Measurements from ENCODE around the gene FAIM2. TPM values are rescaled to one million over a fixed set of nuclear protein-coding genes. Genes with fewer than 3 reads are reported as not detected.

Gene FAIM2
- total and polyA plus RNA-seq, 2 donors (not counting 3 experiments of a cell fraction or from before 2014, with no cell fraction given) = 0.01 TPM; not detected in 1

DNA sequence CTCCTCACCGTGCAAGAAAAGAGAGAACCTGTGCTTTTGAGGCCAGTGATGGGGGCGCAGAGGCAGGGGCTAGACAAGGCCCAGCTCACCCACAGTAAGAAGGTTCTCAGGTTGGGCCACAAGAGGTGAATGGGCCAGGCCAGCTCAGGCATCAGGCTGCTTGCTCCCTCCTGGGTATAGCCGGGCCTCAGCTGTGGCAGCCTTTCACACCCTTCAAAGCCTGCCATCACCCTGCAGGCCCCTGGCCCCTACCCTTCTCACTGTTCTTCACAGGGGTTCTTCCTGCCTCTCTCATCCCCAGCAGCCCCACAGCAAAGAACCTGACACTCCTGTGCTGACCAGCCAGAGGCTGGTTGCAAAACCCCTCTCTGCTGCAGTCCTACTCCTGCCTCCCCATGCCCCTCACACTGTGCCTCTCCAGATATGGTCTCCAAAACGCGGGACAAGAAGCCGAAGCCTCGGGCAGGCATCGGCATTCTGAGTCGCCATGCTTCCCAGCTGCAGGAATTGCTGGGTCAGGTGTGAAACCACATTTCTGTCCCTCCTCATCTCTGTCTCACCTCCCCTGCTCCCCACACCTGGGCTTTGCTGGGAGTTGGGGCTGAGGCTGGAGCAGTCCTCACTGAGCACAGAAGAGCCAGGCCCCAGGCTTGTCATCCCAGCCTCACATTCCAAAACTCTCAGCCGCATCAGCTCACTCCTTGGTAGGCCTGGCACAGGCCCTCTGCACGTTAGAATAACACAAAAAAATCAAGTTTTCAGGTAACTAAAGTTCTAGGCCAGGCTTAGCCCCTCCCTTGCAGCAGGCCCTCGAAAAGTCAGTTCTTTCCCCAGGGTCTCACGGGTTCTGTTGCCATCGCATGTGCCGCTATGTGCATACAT, 6.9 kb upstream of the FAIM2 start:
- Histone ChIP-seq H3K9ac (replicated peaks; ENCODE audit: extremely low read depth, insufficient read depth, low read length) (no peak overlapping the region), H3K79me2 (ENCODE audit: control insufficient read depth, insufficient read depth, low read length) (no peaks in the 10 kb centered on the region), H3K9me3 (replicated peaks; ENCODE audit: control insufficient read depth, insufficient read depth, low read length) (no peaks in the 10 kb centered on the region), H3K4me1 (ENCODE audit: control insufficient read depth, extremely low read depth, insufficient read depth, low read length) (peaks cover 4% of the 10 kb centered on the region), H2AFZ (ENCODE audit: low read depth, low read length) (no peak overlapping the region), H4K20me1 (replicated peaks; ENCODE audit: control insufficient read depth, extremely low read depth, insufficient read depth, low read length) (no peaks in the 10 kb centered on the region), H3K27me3 (ENCODE audit: control insufficient read depth in 2 of 2, insufficient read depth in 2 of 2, low read length in 2 of 2) (no peaks in the 10 kb centered on the region), H3K36me3 (ENCODE audit: control insufficient read depth in 2 of 2, extremely low read depth in 1 of 2, insufficient read depth in 2 of 2, low read length in 2 of 2) (no peaks in the 10 kb centered on the region), H3K27ac (ENCODE audit: insufficient read depth, low read depth, low read length) (no peak overlapping the region), H3K9me1 (replicated peaks; ENCODE audit: control insufficient read depth, extremely low read depth, insufficient read depth, low read length) (no peaks in the 10 kb centered on the region), H3K4me2 (ENCODE audit: insufficient read depth, low read length) (no peak overlapping the region), H3K4me3 (replicated peaks in 1 of 3; ENCODE audit: insufficient read depth in 1 of 3, low read depth in 1 of 3, low read length in 3 of 3) (no peak overlapping the region)
- CTCF ChIA-PET = interaction anchor here (0.9 to 1.6 kb wide), 2 partner anchors 35 to 57 kb away, joined by 3 to 5 read pairs; no protein-coding TSS in a partner anchor
- dilution Hi-C loops (cut with MboI; ENCODE audit: extremely low pct_ligation_motif_present, low sequenced_read_pairs) (no loop called here), intact Hi-C loops (cut with micrococcal nuclease) (no loop called here)
- no peak for DNase-seq (ENCODE audit: low read depth, low spot score)
- no TSS peak for BruUV-seq (replicated peaks)
- TF ChIP-seq EZH2 (IDR thresholded peaks at IDR 0.05; ENCODE audit: borderline replicate concordance, low read depth, low read length, severe bottlenecking) (no peak), FOS (IDR thresholded peaks at IDR 0.05; ENCODE audit: borderline replicate concordance, insufficient read depth, low read length) (no peak), POLR2A (IDR thresholded peaks at IDR 0.05; ENCODE audit: low read depth, low read length) (no peak), JUN (IDR thresholded peaks at IDR 0.05; ENCODE audit: borderline replicate concordance, insufficient read depth, insufficient read length, low read depth) (no peak), GATA2 (IDR thresholded peaks at IDR 0.05; ENCODE audit: insufficient read depth, insufficient read length, low read depth, low read length) (no peak), POLR2AphosphoS5 (IDR thresholded peaks at IDR 0.05; ENCODE audit: insufficient read depth, low read depth, low read length) (no peak), MYC (IDR thresholded peaks at IDR 0.05; ENCODE audit: low read depth, low read length) (no peak)
- TF ChIP-seq, protein P1, sequence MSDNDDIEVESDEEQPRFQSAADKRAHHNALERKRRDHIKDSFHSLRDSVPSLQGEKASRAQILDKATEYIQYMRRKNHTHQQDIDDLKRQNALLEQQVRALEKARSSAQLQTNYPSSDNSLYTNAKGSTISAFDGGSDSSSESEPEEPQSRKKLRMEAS (IDR thresholded peaks at IDR 0.05; ENCODE audit: insufficient read depth, insufficient read length) = no peak
- TF ChIP-seq, protein P2, sequence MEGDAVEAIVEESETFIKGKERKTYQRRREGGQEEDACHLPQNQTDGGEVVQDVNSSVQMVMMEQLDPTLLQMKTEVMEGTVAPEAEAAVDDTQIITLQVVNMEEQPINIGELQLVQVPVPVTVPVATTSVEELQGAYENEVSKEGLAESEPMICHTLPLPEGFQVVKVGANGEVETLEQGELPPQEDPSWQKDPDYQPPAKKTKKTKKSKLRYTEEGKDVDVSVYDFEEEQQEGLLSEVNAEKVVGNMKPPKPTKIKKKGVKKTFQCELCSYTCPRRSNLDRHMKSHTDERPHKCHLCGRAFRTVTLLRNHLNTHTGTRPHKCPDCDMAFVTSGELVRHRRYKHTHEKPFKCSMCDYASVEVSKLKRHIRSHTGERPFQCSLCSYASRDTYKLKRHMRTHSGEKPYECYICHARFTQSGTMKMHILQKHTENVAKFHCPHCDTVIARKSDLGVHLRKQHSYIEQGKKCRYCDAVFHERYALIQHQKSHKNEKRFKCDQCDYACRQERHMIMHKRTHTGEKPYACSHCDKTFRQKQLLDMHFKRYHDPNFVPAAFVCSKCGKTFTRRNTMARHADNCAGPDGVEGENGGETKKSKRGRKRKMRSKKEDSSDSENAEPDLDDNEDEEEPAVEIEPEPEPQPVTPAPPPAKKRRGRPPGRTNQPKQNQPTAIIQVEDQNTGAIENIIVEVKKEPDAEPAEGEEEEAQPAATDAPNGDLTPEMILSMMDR (IDR thresholded peaks at IDR 0.05; ENCODE audit: extremely low read depth in 1 of 2, insufficient read depth in 1 of 2, low read depth in 1 of 2, low read length in 2 of 2) = no peak
- POLR2A ChIA-PET = no interaction called here
- FAIRE-seq = no peak
